Right renal cortex interstitium (tissue), 3 donors: Measurements from ENCODE around the gene SSMEM1. TPM values are rescaled to one million over a fixed set of nuclear protein-coding genes. Genes with fewer than 3 reads are reported as not detected.
"Not testable (repeated sequence)": the region's sequence is repeated elsewhere in the genome, so short reads cannot be mapped to it uniquely, and the experiment has no call there.

Experiments used
- DNase-seq, 3 donors: peaks; one replicate each; pipeline ENCODE4 v3.0.0-alpha.2; 2013; ENCODE audit warnings: low read depth in 3 of 3, low spot score in 2 of 3
- polyA plus RNA-seq, 3 donors: library from polyadenylated mRNA; unstranded; fragments of 120-200 nt; gene quantifications; one replicate each; pipeline ENCODE4 v1.2.1, GENCODE V29; 2013; ENCODE audit not compliant: insufficient read length in 3 of 3

SSMEM1 gene
- polyA plus RNA-seq, 3 donors, result not detected

- no peak for DNase-seq
Observed at GRCh38 chr7:130210181-130210935, 2.7 kb downstream of the SSMEM1 start.

- DNase-seq, result no peak
Observed at GRCh38 chr7:130213828-130214227, 6.2 kb downstream of the SSMEM1 start.

- DNase-seq, result no peak
Observed at GRCh38 chr7:130216025-130216424, 8.4 kb downstream of the SSMEM1 start.

- no peak for DNase-seq
Observed at GRCh38 chr7:130216750-130217149, 9.1 kb downstream of the SSMEM1 start.

- no peak for DNase-seq
Observed at GRCh38 chr7:130218806-130219620, 11.4 kb downstream of the SSMEM1 start.

GRCh38 chr7:130219871-130220270 lies 12.2 kb downstream of the SSMEM1 start:
- DNase-seq, result no peak

- no peak for DNase-seq
Observed at GRCh38 chr7:130221746-130222145, 14.1 kb downstream of the SSMEM1 start.

GRCh38 chr7:130223646-130224045 lies 16.0 kb downstream of the SSMEM1 start:
- no peak for DNase-seq

GRCh38 chr7:130224210-130224609 lies 16.6 kb downstream of the SSMEM1 start:
- no peak for DNase-seq

- DNase-seq, result not testable (repeated sequence)
Observed at GRCh38 chr7:130224923-130225322, 17.3 kb downstream of the SSMEM1 start.

- no peak for DNase-seq
Observed at GRCh38 chr7:130226333-130226732, 18.7 kb downstream of the SSMEM1 start.

- no peak for DNase-seq
Observed at GRCh38 chr7:130227883-130228575, 20.4 kb downstream of the SSMEM1 start.

- DNase-seq, result no peak
Observed at GRCh38 chr7:130228840-130229502, 21.3 kb downstream of the SSMEM1 start.

- not testable (repeated sequence) for DNase-seq
Observed at GRCh38 chr7:130229981-130230380, 22.3 kb downstream of the SSMEM1 start.

- no peak for DNase-seq
Observed at GRCh38 chr7:130231792-130232191, 24.1 kb downstream of the SSMEM1 start.

GRCh38 chr7:130232209-130232608 lies 24.5 kb downstream of the SSMEM1 start:
- DNase-seq, result no peak

- no peak for DNase-seq
Observed at GRCh38 chr7:130234078-130234477, 26.4 kb downstream of the SSMEM1 start.

- DNase-seq, result not testable (repeated sequence)
Observed at GRCh38 chr7:130236361-130236760, 28.7 kb downstream of the SSMEM1 start.

GRCh38 chr7:130240240-130240639 lies 32.6 kb downstream of the SSMEM1 start:
- DNase-seq, result no peak

- DNase-seq, result no peak
Observed at GRCh38 chr7:130242198-130243014, 34.7 kb downstream of the SSMEM1 start.
